Choroid plexus epithelial cell (primary cell): Measurements from ENCODE around the gene CTDSP1.

Experiments
- DNase-seq: peaks from one replicate; pipeline ENCODE4 v3.0.0-alpha.2; 2010; ENCODE audit warnings: low read depth
- H3K4me3 ChIP-seq: 2 replicates; pipeline ENCODE4 v1.5.1; 2011; ENCODE audit warnings: low read depth, mild to moderate bottlenecking, control low read depth, low read length, moderate library complexity
- TF ChIP-seq, protein P1 (sequence below): conservative IDR thresholded peaks from 2 replicates; pipeline ENCODE4 v1.5.1; 2011; ENCODE audit warnings: low read depth, mild to moderate bottlenecking, control low read depth, inconsistent platforms, low read length, moderate library complexity

The CTDSP1 gene

DNA sequence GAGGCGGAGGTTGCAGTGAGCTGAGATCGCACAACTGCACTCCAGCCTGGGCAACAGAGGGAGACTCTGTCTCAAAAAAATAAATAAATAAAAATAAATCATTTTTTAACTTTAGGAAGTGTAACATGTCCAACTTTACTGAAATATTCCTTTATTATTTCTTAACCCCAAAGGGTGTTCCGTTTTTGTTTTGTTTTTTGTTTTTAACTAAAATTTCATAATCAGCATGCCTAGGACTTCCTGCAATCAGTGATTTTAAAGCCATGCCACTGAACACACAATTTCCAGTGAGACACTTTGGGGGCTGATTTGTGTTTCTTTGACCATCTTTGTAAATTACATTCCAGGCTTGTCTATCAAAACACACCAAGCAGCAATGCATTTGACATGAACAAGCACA lies 35.9 kb upstream of the CTDSP1 start:
- no peak overlapping the region for H3K4me3 ChIP-seq
- no peak for DNase-seq
- TF ChIP-seq, protein P1, sequence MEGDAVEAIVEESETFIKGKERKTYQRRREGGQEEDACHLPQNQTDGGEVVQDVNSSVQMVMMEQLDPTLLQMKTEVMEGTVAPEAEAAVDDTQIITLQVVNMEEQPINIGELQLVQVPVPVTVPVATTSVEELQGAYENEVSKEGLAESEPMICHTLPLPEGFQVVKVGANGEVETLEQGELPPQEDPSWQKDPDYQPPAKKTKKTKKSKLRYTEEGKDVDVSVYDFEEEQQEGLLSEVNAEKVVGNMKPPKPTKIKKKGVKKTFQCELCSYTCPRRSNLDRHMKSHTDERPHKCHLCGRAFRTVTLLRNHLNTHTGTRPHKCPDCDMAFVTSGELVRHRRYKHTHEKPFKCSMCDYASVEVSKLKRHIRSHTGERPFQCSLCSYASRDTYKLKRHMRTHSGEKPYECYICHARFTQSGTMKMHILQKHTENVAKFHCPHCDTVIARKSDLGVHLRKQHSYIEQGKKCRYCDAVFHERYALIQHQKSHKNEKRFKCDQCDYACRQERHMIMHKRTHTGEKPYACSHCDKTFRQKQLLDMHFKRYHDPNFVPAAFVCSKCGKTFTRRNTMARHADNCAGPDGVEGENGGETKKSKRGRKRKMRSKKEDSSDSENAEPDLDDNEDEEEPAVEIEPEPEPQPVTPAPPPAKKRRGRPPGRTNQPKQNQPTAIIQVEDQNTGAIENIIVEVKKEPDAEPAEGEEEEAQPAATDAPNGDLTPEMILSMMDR: no peak

DNA sequence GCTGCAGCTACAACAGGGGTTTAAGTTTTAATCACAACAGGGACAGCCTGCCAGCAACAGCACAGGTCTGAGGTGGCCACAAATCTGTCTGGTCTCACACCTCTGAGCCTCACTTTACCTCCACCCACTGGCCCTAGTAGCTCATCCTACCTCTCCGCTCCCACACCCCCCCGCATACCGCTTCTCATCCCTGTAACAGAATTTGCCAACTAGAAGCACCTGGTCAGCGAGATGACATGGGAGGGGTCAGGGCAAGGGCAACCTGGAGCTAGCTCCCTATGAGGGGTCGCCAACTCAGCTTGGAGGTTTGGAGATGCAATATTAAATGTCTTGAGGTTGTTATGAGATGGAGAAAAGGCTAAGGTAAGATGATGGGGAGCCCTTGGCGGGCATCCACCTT lies 35.5 kb upstream of the CTDSP1 start:
- H3K4me3 ChIP-seq: no peak overlapping the region
- DNase-seq: no peak
- TF ChIP-seq, protein P1: no peak

DNA sequence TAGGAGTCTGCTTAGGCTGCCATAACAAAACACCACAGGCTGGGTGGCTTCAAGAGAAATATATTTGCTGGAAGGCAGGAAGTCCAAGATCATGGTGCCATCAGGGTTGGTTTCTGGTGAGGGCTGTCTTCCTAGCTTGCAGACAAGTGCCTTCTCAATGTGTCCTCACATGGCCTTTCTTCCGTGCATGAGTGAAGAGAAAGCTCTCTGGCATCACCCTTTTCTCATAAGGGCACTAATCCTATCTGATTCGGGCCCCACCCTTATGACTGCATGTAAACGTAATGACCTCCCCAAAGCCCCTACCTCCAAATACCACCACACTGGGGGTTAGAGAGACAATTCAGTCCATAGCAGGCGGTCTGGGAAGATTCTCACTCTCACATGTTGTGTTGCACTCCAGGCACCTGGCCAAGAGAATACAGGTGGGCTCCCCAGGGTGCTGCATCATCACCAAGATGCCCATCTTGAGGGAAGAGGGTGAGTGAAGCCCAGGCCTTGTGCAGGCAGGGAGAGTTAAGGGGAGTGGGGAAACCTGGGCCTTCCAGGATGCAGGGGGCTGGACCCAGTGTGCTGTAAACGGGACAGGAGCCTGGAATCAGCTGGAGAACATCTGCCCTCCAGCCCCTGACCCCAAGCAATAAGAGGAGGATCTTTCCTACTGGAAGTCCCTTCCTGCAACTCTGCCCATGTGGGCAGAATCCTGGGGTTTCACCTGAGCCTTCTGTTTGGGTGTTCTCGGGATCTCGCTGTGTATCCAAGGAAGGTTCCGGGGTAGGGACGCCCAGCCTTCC lies 32.9 kb upstream of the CTDSP1 start:
- TF ChIP-seq, protein P1: no peak
- DNase-seq: no peak
- no peak overlapping the region for H3K4me3 ChIP-seq

GRCh38 chr2:218367415-218368149 lies 32.1 kb upstream of the CTDSP1 start:
- H3K4me3 ChIP-seq: peak overlapping the region; percentile 64
- peak; percentile 63 for DNase-seq
- TF ChIP-seq, protein P1: no peak

GRCh38 chr2:218368150-218368528 lies 31.5 kb upstream of the CTDSP1 start:
- TF ChIP-seq, protein P1: no peak
- DNase-seq: no peak
- peak overlapping the region; percentile 64 for H3K4me3 ChIP-seq

- TF ChIP-seq, protein P1: peak; percentile 36
- H3K4me3 ChIP-seq: no peak overlapping the region
- DNase-seq: peak; percentile 54
Observed at GRCh38 chr2:218368621-218369153, 31.0 kb upstream of the CTDSP1 start.
